Spleen (tissue), 11 donors: ENCODE results near the gene CUX1. TPM values are rescaled to one million over a fixed set of nuclear protein-coding genes. Genes with fewer than 3 reads are reported as not detected.

Source experiments
- DNase-seq: peaks from one replicate; pipeline ENCODE4 v3.0.0-alpha.2; 2020
- H3K27ac ChIP-seq, 8 donors: fragments of 200-600 bp; sonication (generic) in 7 of 8; 1 replicate in 4 of 8; 2 replicates in 4 of 8; pipeline versions ENCODE4 v1.5.0 to v1.8.0; 2016 to 2021; ENCODE audit warnings: inconsistent platforms in 4 of 8, mild to moderate bottlenecking in 4 of 8, moderate library complexity in 1 of 8
- H3K27me3 ChIP-seq, 7 donors: fragments of 200-600 bp; sonication (generic) in 6 of 7; replicated peaks in 1 of 7; 1 replicate in 4 of 7; 2 replicates in 3 of 7; pipeline versions ENCODE4 v1.5.0 to v1.8.0; 2016 to 2021; ENCODE audit warnings: inconsistent platforms in 3 of 7, mild to moderate bottlenecking in 1 of 7
- H3K36me3 ChIP-seq, 6 donors: fragments of 200-600 bp; sonication (generic) in 5 of 6; 1 replicate in 4 of 6; 2 replicates in 2 of 6; pipeline versions ENCODE4 v1.5.0 to v1.8.0; 2016 to 2021; ENCODE audit warnings: inconsistent platforms in 2 of 6
- H3K4me1 ChIP-seq, 6 donors: fragments of 200-600 bp; sonication (generic) in 5 of 6; 1 replicate in 3 of 6; 2 replicates in 3 of 6; pipeline versions ENCODE4 v1.5.0 to v1.8.0; 2016 to 2021; ENCODE audit warnings: inconsistent platforms in 3 of 6
- H3K4me3 ChIP-seq, 8 donors: fragments of 200-600 bp; sonication (generic) in 7 of 8; 1 replicate in 4 of 8; 2 replicates in 4 of 8; pipeline versions ENCODE4 v1.5.0 to v1.8.0; 2016 to 2021; ENCODE audit warnings: inconsistent platforms in 4 of 8, mild to moderate bottlenecking in 4 of 8, moderate library complexity in 2 of 8
- H3K9me3 ChIP-seq, 8 donors: fragments of 200-600 bp; sonication (generic) in 7 of 8; 1 replicate in 4 of 8; 2 replicates in 4 of 8; pipeline versions ENCODE4 v1.5.0 to v1.8.0; 2016 to 2021; ENCODE audit warnings: inconsistent platforms in 4 of 8
- CTCF ChIP-seq, 11 experiments: fragments of 200-600 bp in 7 of 11; fragments of 450-650 bp in 4 of 11; sonication (generic) in 4 of 11; IDR thresholded peaks in 8 of 11; conservative IDR thresholded peaks in 3 of 11; 1 replicate in 7 of 11; 2 replicates in 4 of 11; pipeline versions ENCODE4 v1.4.0 to v1.8.0; 2016 to 2021; ENCODE audit warnings: antibody characterized with exemption in 11 of 11, inconsistent platforms in 4 of 11, mild to moderate bottlenecking in 1 of 11
- POLR2A ChIP-seq, 3 donors: fragments of 450-650 bp; IDR thresholded peaks; one replicate each; pipeline ENCODE4 v1.5.1; 2017; ENCODE audit warnings: antibody characterized with exemption in 3 of 3, mild to moderate bottlenecking in 1 of 3
- POLR2AphosphoS5 ChIP-seq, 3 donors: sonication (generic); formaldehyde crosslinking; IDR thresholded peaks; one replicate each; pipeline ENCODE4 v1.5.1; 2017; ENCODE audit warnings: antibody characterized with exemption in 3 of 3
- WGBS, 5 donors: extraction: QIAGEN DNeasy Blood & Tissue Kit in 3 of 5; methylation state at CpG; one replicate each; pipeline versions ENCODE4 v1.1.5 to v1.1.7; 2013 to 2018; 5-methylcytosine and 5-hydroxymethylcytosine counted together
- intact Hi-C: fragments of 100-400 bp; cut with DNase I; formaldehyde crosslinking; loops from one replicate; pipeline ENCODE4 v1.15.0; 2023; ENCODE audit warnings: low total_unique reads
- polyA plus RNA-seq, 3 donors: library from polyadenylated mRNA; stranded (reverse); fragments of 200-250 nt; gene quantifications; one replicate each; pipeline ENCODE4 v1.2.1, GENCODE V29; 2013
- total RNA-seq, 7 donors: library from RNA; depleted of rRNA in 3 of 7; stranded (reverse); fragments of >200 nt in 3 of 7; fragmentation: NEBNext Ultra II Directional in 4 of 7; extraction: Animal tissue kit (Norgen Biotek cat#: 25700) in 4 of 7; gene quantifications; one replicate each; pipeline versions ENCODE4 v1.1.0 to v1.2.1, GENCODE V29; 2016 to 2021
- donor health status: healthy with polysubstance abuse.
- donor health status: DM: no; HTN: no; CAD: no; lungs with moderate emphysema.
- donor health status: DM: no; HTN: no; CAD: no.
- donor health status: Bipolar disorder and iron deficiency.
- donor health status: healthy.
- donor health status: DM: no; HTN: no; CAD: no.
- donor health status: DM: yes; HTN: yes; CAD: no.

Gene CUX1
- total and polyA plus RNA-seq, 10 donors, result 9.1 to 95.8 (median 61.9) TPM

- Histone ChIP-seq H3K9me3 (no peaks in the 10 kb centered on the region), H3K27me3 (no peaks in the 10 kb centered on the region), H3K4me3 (peak overlapping the region; percentile 65 to 96 (median 81)), H3K36me3 (no peaks in the 10 kb centered on the region), H3K4me1 (peaks cover 3 to 52% (median 36%) of the 10 kb centered on the region in 6 donors), H3K27ac (peak overlapping the region in 7 of 8 donors; percentile 45 to 97 (median 78))
- TF ChIP-seq POLR2A (IDR thresholded peaks at IDR 0.05) (no peak), POLR2AphosphoS5 (IDR thresholded peaks at IDR 0.05) (peak in 1 of 3 donors; percentile 39), CTCF (IDR thresholded peaks at IDR 0.05 in 8 of 11, conservative IDR thresholded peaks at IDR 0.05 in 3 of 11) (peak in 7 of 11 experiments; percentile 28 to 70 (median 57))
- 0 to 1% (median 0%) methylated on average over 20 to 79 of the region's 89 CpGs for WGBS, 5 donors
- peak; percentile 92 for DNase-seq
- intact Hi-C loops, result loop anchor here (5.0 kb wide), 1 partner anchor 128 kb away; no protein-coding TSS in a partner anchor
These were observed 2.2 kb upstream of the CUX1 start for GRCh38 chr7:101814991-101815825.

GRCh38 chr7:101815826-101816594 lies 1.4 kb upstream of the CUX1 start:
- peaks cover 3 to 60% (median 39%) of the 10 kb centered on the region in 6 donors for H3K4me1 ChIP-seq
- H3K27ac ChIP-seq, result peak overlapping the region in 7 of 8 donors; percentile 69 to 97 (median 78)
- no peak for TF ChIP-seq POLR2A (IDR thresholded peaks at IDR 0.05)
- peak in 6 of 11 experiments; percentile 10 to 52 (median 24) for TF ChIP-seq CTCF (IDR thresholded peaks at IDR 0.05 in 8 of 11, conservative IDR thresholded peaks at IDR 0.05 in 3 of 11)
- TF ChIP-seq POLR2AphosphoS5 (IDR thresholded peaks at IDR 0.05), result peak in 2 of 3 donors; percentile 14 to 47
- DNase-seq, result peak; percentile 93
- H3K4me3 ChIP-seq, result peak overlapping the region; percentile 42 to 96 (median 84)
- 0 to 2% (median 0%) methylated on average over 25 to 112 of the region's 113 CpGs for WGBS, 5 donors
- intact Hi-C loops, result loop anchor here (5.0 kb wide), 1 partner anchor 129 kb away; no protein-coding TSS in a partner anchor
- H3K27me3 ChIP-seq, result no peaks in the 10 kb centered on the region
- H3K36me3 ChIP-seq, result no peaks in the 10 kb centered on the region
- H3K9me3 ChIP-seq, result no peaks in the 10 kb centered on the region

GRCh38 chr7:101816595-101817470 lies 593 bp upstream of the CUX1 start:
- Histone ChIP-seq H3K4me3 (peak overlapping the region; percentile 69 to 96 (median 84)), H3K27ac (peak overlapping the region in 7 of 8 donors; percentile 76 to 97 (median 87)), H3K36me3 (no peaks in the 10 kb centered on the region), H3K27me3 (no peaks in the 10 kb centered on the region), H3K4me1 (peaks cover 3 to 62% (median 39%) of the 10 kb centered on the region in 6 donors), H3K9me3 (no peaks in the 10 kb centered on the region)
- peak in 1 of 3 donors; percentile 6 for TF ChIP-seq POLR2AphosphoS5 (IDR thresholded peaks at IDR 0.05)
- no peak for TF ChIP-seq POLR2A (IDR thresholded peaks at IDR 0.05)
- intact Hi-C loops, result loop anchor here (5.0 kb wide), 1 partner anchor 130 kb away; no protein-coding TSS in a partner anchor
- 0 to 1% (median 1%) methylated on average over 27 to 130 of the region's 130 CpGs for WGBS, 5 donors
- DNase-seq, result peak; percentile 90
